ENCODE data around the gene CARS2. TPM values are rescaled to one million over a fixed set of nuclear protein-coding genes. Genes with fewer than 3 reads are reported as not detected.

The CARS2 gene
- total RNA-seq, 1 experiment from 2014 or later: 52.9 TPM

Other genes with a start within 250 kb of the CARS2 start
- gene RAB20, start 144.4 kb downstream of the CARS2 start, total RNA-seq (2021; ENCODE audit: unreplicated experiment): 10.6 TPM
- gene NAXD, start 90.6 kb downstream of the CARS2 start, total RNA-seq (2021; ENCODE audit: unreplicated experiment): 32.1 TPM
- 27.0 TPM for gene ING1, start 7.6 kb upstream of the CARS2 start, total RNA-seq (2021; ENCODE audit: unreplicated experiment)
- gene ANKRD10, start 209.0 kb upstream of the CARS2 start, total RNA-seq (2021; ENCODE audit: unreplicated experiment): 173 TPM

Data from HCT116 (cell line).